NT2/D1 (cell line): ENCODE measurements around the gene SERTAD2.
A peak's percentile ranks its signal among the peaks of the same experiment; 100 is the strongest.

ENCODE experiments used
- DNase-seq: peaks from one replicate; pipeline ENCODE4 v3.0.0-alpha.2; 2011; ENCODE audit warnings: low read depth, low spot score
- H3K27me3 ChIP-seq: 2 replicates; pipeline ENCODE4 v1.6.0; 2011; ENCODE audit warnings: mild to moderate bottlenecking; ENCODE audit not compliant: insufficient read length, insufficient read depth
- H3K36me3 ChIP-seq: 2 replicates; pipeline ENCODE4 v1.6.1; 2011; ENCODE audit warnings: mild to moderate bottlenecking, low read length, mixed read lengths; ENCODE audit not compliant: insufficient read depth, insufficient read length
- H3K4me1 ChIP-seq: 2 replicates; pipeline ENCODE4 v1.5.1; 2011; ENCODE audit not compliant: insufficient read depth, insufficient read length
- H3K4me3 ChIP-seq: 2 replicates; pipeline ENCODE4 v1.5.1; 2011; ENCODE audit warnings: low read depth; ENCODE audit not compliant: insufficient read length
- H3K9ac ChIP-seq: 2 replicates; pipeline ENCODE4 v1.6.0; 2011; ENCODE audit warnings: low read depth; ENCODE audit not compliant: insufficient read length
- H3K9me3 ChIP-seq: 2 replicates; pipeline ENCODE4 v1.5.1; 2011; ENCODE audit warnings: mild to moderate bottlenecking, low read length; ENCODE audit not compliant: insufficient read depth
- SUZ12 ChIP-seq: IDR thresholded peaks from 2 replicates; pipeline ENCODE4 v1.6.1; 2011; ENCODE audit not compliant: insufficient read length, insufficient read depth; ENCODE audit errors: extremely low read depth
- YY1 ChIP-seq: IDR thresholded peaks from 2 replicates; pipeline ENCODE4 v1.6.1; 2011; ENCODE audit not compliant: insufficient read length, insufficient read depth
- ZNF274 ChIP-seq: IDR thresholded peaks from 2 replicates; pipeline ENCODE4 v1.6.1; 2011; ENCODE audit warnings: mild to moderate bottlenecking, low read depth, low read length

Gene SERTAD2

DNA sequence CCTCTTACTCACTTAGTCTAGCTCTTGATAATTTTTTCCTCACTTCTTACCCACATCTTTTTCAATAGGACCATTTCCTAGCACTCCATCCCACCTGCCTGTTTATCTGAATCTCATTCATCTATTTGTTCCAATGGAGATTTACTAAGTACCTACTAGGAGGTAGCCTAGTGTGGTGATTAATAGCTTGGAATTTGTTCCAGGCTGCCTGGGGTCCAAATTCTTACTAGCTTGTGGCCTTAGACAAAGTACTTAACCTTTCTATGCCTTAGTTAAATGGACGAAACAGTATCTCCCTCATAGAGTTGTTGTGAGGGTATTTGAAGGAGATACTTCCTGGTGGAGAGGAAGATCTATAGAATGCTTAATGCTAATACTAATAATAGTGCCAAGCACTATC lies 42.9 kb upstream of the SERTAD2 start:
- H3K27me3 ChIP-seq = no peaks in the 10 kb centered on the region
- no peaks in the 10 kb centered on the region for H3K9me3 ChIP-seq
- H3K4me3 ChIP-seq = no peak overlapping the region
- H3K36me3 ChIP-seq = no peaks in the 10 kb centered on the region
- no peak for DNase-seq
- no peaks in the 10 kb centered on the region for H3K4me1 ChIP-seq
- no peak for TF ChIP-seq YY1
- TF ChIP-seq SUZ12 = no peak
- TF ChIP-seq ZNF274 = no peak
- H3K9ac ChIP-seq = no peak overlapping the region

GRCh38 chr2:64695721-64696261 lies 42.1 kb upstream of the SERTAD2 start:
- Histone ChIP-seq H3K27me3 (no peaks in the 10 kb centered on the region), H3K4me3 (no peak overlapping the region), H3K36me3 (no peaks in the 10 kb centered on the region), H3K4me1 (no peaks in the 10 kb centered on the region), H3K9ac (no peak overlapping the region), H3K9me3 (no peaks in the 10 kb centered on the region)
- TF ChIP-seq YY1 (no peak), ZNF274 (no peak), SUZ12 (no peak)
- DNase-seq = no peak

DNA sequence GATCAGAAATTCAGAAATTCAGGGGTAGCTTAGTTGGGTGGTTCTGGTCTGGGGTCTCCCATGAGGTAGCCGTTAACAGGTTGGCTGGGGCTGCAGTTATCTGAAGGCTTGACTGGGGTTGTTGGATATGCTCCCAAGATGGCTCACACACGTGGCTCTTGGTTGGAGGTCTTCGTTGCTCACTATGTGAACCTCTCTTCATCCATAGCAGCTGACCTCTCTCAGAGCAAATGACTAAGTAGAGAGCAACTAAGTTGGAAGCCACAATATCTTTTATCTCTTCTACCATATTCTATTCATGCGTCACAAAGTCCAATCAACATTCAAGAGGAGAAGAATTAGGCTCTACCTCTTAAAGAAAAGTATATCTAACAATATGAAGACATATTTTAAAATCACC lies 38.7 kb upstream of the SERTAD2 start:
- no peaks in the 10 kb centered on the region for H3K4me1 ChIP-seq
- no peak for DNase-seq
- no peaks in the 10 kb centered on the region for H3K27me3 ChIP-seq
- TF ChIP-seq YY1 = no peak
- no peak for TF ChIP-seq ZNF274
- no peak for TF ChIP-seq SUZ12
- no peak overlapping the region for H3K4me3 ChIP-seq
- H3K9ac ChIP-seq = no peak overlapping the region
- no peaks in the 10 kb centered on the region for H3K9me3 ChIP-seq
- H3K36me3 ChIP-seq = no peaks in the 10 kb centered on the region

DNA sequence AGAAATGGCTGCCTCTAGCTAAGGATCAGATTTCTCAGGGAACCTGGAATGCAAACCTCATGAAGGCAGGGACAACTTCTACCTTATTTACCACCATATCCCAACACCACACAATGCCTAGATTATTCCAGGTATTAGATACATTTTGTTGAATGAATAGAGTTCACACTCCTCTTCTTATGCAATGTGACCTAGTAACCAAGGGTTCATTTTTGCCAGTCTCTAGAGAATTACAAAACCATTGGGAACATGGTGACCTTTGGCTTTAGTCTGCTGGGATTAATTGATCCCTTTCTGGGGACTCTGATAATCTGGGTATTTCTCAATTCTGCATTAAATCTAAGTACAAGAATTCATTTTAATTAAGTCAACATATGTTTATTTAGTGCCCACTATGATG lies 35.2 kb upstream of the SERTAD2 start:
- no peak for TF ChIP-seq SUZ12
- no peak for TF ChIP-seq YY1
- no peak for TF ChIP-seq ZNF274
- Histone ChIP-seq H3K4me1 (no peaks in the 10 kb centered on the region), H3K4me3 (no peak overlapping the region), H3K36me3 (no peaks in the 10 kb centered on the region), H3K9ac (no peak overlapping the region), H3K27me3 (no peaks in the 10 kb centered on the region), H3K9me3 (no peaks in the 10 kb centered on the region)
- DNase-seq = no peak

- no peaks in the 10 kb centered on the region for H3K27me3 ChIP-seq
- H3K36me3 ChIP-seq = no peaks in the 10 kb centered on the region
- no peaks in the 10 kb centered on the region for H3K4me1 ChIP-seq
- H3K9me3 ChIP-seq = no peaks in the 10 kb centered on the region
- peak; percentile 46 for DNase-seq
- H3K9ac ChIP-seq = no peak overlapping the region
- no peak overlapping the region for H3K4me3 ChIP-seq
- no peak for TF ChIP-seq SUZ12
- no peak for TF ChIP-seq ZNF274
- no peak for TF ChIP-seq YY1
Measured at GRCh38 chr2:64686283-64686956, 32.7 kb upstream of the SERTAD2 start.

DNA sequence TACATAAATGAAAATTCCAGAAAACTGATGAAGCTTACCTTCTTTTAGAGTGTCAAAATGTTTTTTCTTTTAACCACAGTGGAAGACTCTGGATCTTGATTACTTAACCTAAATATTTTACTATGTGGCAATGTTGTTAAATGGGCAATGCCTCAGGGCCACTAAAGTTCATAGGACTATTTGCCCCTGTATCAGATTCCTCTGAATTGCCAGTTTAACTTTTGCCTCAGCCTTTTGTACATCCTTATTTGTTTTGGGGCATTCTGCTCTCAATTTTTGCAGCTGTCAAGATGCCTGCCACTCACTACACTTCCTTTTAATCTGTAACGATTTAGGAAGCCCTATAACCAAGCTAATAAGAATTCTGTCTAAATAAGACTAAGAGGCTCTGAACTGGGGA lies 31.7 kb upstream of the SERTAD2 start:
- DNase-seq = no peak
- no peaks in the 10 kb centered on the region for H3K9me3 ChIP-seq
- H3K27me3 ChIP-seq = no peaks in the 10 kb centered on the region
- H3K4me3 ChIP-seq = no peak overlapping the region
- no peaks in the 10 kb centered on the region for H3K36me3 ChIP-seq
- H3K9ac ChIP-seq = no peak overlapping the region
- H3K4me1 ChIP-seq = no peaks in the 10 kb centered on the region
- no peak for TF ChIP-seq YY1
- TF ChIP-seq SUZ12 = no peak
- TF ChIP-seq ZNF274 = no peak

DNA sequence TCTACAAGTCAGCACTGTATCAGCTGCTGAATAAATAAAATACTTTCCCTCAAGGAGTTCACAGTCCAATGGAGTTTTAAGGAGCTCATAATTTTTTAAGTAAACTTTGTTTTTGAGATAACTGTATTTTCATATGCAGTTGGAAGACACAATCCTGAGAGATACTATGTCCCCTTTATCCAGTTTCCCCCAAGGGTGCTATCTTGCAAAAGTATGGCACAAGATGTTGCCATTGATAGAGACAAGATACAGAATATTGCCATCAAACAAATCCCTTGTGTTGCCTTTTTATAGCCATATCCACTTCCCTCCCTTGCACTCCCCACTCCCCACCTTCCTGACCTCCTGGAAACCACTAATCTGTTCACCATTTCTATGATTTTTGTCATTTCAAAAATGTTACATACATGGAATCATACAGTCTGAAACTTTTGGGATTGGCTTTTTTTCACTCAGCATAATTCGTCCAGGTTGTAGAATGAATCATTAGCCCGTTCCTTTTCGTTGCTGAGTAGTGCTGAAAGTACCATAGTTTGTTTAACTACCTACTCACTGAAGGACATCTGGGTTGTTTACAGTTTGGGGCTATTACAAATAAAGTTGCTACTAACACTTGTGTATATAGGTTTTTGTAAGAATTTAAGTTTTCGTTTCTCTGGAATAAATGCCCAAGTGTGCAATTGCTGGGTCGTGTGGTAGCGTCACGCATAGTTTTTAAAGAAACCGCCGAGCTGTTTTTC lies 30.2 kb upstream of the SERTAD2 start:
- H3K27me3 ChIP-seq = no peaks in the 10 kb centered on the region
- no peak for DNase-seq
- no peaks in the 10 kb centered on the region for H3K9me3 ChIP-seq
- TF ChIP-seq ZNF274 (no peak), SUZ12 (no peak), YY1 (no peak)
- no peak overlapping the region for H3K9ac ChIP-seq
- H3K36me3 ChIP-seq = no peaks in the 10 kb centered on the region
- no peaks in the 10 kb centered on the region for H3K4me1 ChIP-seq
- no peak overlapping the region for H3K4me3 ChIP-seq
